OCI-LY3 (cell line): Measurements from ENCODE around the gene EDNRA.

Experiments used
- EZH2phosphoT487 ChIP-seq: fragments of 200-600 bp; shearing (Covaris generic); IDR thresholded peaks from 2 replicates; pipeline ENCODE4 v1.6.1; 2018; ENCODE audit warnings: antibody characterized with exemption, mixed run types, low read depth
- TF ChIP-seq, protein P1 (sequence below): fragments of 200-600, 300-600 bp; sonication (generic); IDR thresholded peaks from 2 replicates; pipeline ENCODE4 v1.5.1; 2014; ENCODE audit warnings: antibody characterized with exemption, low read length, low read depth

DNA sequence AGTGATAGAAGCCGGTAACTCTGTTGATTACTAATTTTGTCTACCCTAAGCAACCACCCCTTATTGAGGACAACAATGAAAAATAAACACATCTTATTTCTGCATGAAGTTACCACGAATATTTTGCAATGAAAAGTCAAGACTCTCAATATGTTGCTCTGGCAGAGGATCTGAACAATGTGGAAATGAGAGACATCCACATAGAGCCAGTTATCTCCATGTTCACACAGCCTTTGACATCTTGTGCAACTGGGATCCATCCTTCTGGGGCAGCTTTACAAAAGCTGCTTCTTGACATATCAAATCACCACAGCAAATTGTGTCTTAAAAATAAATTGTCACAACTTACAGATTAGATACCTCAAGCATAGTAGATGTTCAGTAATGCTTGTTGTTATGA is 10.2 kb downstream of the EDNRA start:
- TF ChIP-seq, protein P1, sequence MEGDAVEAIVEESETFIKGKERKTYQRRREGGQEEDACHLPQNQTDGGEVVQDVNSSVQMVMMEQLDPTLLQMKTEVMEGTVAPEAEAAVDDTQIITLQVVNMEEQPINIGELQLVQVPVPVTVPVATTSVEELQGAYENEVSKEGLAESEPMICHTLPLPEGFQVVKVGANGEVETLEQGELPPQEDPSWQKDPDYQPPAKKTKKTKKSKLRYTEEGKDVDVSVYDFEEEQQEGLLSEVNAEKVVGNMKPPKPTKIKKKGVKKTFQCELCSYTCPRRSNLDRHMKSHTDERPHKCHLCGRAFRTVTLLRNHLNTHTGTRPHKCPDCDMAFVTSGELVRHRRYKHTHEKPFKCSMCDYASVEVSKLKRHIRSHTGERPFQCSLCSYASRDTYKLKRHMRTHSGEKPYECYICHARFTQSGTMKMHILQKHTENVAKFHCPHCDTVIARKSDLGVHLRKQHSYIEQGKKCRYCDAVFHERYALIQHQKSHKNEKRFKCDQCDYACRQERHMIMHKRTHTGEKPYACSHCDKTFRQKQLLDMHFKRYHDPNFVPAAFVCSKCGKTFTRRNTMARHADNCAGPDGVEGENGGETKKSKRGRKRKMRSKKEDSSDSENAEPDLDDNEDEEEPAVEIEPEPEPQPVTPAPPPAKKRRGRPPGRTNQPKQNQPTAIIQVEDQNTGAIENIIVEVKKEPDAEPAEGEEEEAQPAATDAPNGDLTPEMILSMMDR: no peak
- TF ChIP-seq EZH2phosphoT487: no peak
